Right ventricle myocardium superior (tissue), 1 donor: ENCODE data around the gene FRMPD2. TPM values are rescaled to one million over a fixed set of nuclear protein-coding genes. Genes with fewer than 3 reads are reported as not detected.
"Not testable (repeated sequence)": the region's sequence is repeated elsewhere in the genome, so short reads cannot be mapped to it uniquely, and the experiment has no call there.

Source experiments
- ATAC-seq: fragments of 200-7000 bp; cut with Tn5 transposase; one replicate; pipeline ENCODE4 v1.9.1; 2020; ENCODE audit warnings: mild to moderate bottlenecking; ENCODE audit not compliant: poor library complexity
- DNase-seq: peaks from one replicate; pipeline ENCODE4 v3.0.0-alpha.2; 2020
- intact Hi-C: fragments of 100-400 bp; cut with DNase I; formaldehyde crosslinking; loops from one replicate; pipeline ENCODE4 v1.11.2; 2022
- total RNA-seq: library from RNA; stranded (reverse); fragmentation: NEBNext Ultra II Directional; extraction: Animal tissue kit (Norgen Biotek cat#: 25700); gene quantifications from one replicate; pipeline ENCODE4 v1.2.1, GENCODE V29; 2021
- donor health status: DM: no; HTN: yes; CAD: no; lungs with severe emphysema.

The FRMPD2 gene
- total RNA-seq, 1 donor from 2014 or later, result 0.11 TPM

DNA sequence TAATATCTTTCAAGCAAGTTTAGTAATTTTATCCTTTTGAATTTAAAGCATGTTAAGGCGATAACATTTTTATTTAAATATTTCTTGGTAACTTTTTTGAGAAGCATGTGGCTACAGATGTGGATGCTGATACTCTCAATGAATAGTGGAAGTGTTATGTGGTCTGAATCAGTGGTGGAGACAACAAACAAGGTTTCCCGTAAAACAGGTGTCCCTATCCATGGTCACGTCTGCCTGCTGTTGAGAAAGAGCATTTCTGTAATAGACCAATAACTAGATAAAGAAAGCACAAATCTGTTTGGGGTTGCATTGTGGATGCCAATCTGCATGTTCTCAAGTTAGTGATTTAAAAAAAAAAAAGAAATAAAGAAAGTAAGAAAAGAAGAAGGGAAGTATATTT, 18.1 kb upstream of the FRMPD2 start:
- ATAC-seq (no peak), DNase-seq (no peak)
- intact Hi-C loops, result no loop called here

GRCh38 chr10:48291190-48291589, 16.7 kb upstream of the FRMPD2 start:
- no peak for ATAC-seq

GRCh38 chr10:48290286-48290685, 15.8 kb upstream of the FRMPD2 start:
- DNase-seq (no peak), ATAC-seq (no peak)
- intact Hi-C loops, result no loop called here

More at GRCh38 chr10:48291190-48291589, 16.7 kb upstream of the FRMPD2 start:
- intact Hi-C loops, result no loop called here
- no peak for DNase-seq

DNA sequence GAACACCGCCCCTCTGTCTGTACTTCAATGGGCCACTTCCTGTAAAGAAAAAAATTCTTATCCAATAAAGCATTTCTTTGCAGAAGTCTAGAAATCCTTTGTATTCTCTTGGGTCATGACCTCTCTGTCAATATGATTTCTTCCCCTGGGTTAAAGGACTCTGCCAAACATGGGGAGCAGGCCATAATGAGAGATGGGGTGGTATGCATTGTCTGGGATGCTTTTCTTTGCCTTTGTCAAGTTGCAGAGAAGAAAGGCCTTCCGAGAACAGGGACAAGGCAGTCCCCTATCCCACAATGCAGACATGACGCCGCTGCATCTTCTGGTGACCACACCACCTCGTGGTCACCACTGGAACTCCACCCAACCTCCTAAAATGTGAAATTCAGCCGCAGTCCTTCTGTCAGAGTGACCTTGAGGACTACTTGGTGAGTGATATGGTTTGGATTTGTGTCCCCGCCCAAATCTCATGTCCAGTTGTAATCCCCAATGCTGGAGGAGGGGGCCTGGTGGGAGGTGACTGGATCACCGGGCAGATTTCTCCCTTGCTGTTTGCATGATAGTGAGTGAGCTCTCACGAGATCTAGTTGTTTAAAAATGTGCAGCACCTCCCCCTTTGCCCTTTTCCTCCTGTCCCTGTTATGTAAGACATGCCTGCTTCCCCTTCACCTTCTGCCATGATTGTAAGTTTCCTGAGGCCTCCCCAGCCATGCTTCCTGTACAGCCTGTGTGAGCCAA, 15.2 kb upstream of the FRMPD2 start:
- DNase-seq (peak; percentile 64), ATAC-seq (peak; percentile 79)
- intact Hi-C loops, result loop anchor here (10.0 kb wide), 1 partner anchor 75 kb away; no protein-coding TSS in a partner anchor

DNA sequence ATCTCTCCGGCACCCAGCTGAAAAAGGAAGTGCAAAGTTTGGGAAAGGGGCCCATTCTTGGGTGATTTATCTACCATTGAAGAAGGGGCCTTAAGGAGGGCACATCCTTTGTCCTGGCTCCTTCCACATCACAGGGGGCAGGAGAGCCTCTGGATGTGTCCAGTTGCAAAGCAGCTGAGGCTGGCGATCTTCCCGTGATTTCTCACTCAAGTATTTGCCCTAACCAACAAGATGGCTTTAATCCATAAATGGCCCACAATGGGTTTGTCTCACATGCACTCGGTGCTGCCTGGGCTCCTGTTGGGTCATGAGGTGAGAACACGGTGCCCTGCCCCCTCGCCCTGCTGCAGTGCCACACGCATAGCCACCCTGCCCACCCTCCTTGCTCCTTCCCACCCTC, 14.2 kb upstream of the FRMPD2 start:
- DNase-seq (no peak), ATAC-seq (no peak)
- intact Hi-C loops, result loop anchor here (10.0 kb wide), 1 partner anchor 74 kb away; no protein-coding TSS in a partner anchor

DNA sequence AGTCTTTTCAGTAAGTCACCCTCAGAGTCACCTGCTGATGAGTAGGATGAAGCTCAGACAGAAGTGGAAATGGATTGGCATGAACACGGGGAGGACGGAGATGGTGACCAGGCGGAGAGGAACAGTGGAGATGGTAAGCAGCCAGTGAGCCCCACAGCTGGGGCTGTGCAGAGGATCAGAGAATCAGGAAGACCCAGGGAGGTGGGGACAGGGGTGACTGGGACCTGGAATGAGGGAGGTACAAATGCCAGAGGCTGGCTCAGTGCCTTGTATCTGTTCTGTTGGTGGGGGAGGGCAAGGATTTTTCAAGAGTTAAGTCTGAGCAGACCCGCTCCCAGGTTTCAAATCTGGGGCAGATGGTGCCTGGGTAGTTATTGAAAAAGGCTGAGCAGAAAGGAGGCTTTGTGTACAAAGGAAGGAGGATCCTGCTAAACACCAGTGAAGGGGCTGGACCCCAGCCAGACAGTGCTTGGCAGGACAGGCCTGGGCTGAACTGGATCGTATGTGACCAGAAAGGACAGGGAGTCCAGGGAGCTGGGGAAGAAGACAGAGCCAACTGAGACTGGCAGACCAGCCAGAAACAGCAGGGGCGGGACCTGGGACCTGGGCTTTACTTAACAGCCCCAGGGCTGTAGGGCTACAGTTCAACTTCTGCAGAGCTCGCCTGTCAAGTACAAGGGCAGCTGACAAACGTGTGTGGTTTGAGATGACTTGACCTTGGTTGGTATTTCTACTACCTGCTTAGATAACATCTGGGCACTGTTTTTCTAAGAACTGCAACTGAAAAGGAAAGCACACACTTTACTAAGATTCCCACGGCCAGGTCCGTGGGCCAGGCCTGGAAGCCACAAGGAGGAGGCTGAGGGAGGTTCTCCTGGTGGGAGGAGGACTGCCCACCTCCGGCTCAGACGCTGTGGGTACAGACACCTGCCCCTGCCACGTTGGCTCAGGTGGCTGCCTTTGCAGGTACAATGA, 13.2 kb upstream of the FRMPD2 start:
- peak; percentile 72 for DNase-seq
- peak; percentile 73 for ATAC-seq
- intact Hi-C loops, result loop anchor here (10.0 kb wide), 1 partner anchor 73 kb away; no protein-coding TSS in a partner anchor

GRCh38 chr10:48286356-48286755, 11.9 kb upstream of the FRMPD2 start:
- DNase-seq (no peak), ATAC-seq (no peak)
- intact Hi-C loops, result loop anchor here (10.0 kb wide), 1 partner anchor 72 kb away; no protein-coding TSS in a partner anchor

GRCh38 chr10:48285710-48286109, 11.2 kb upstream of the FRMPD2 start:
- DNase-seq, result no peak
- no peak for ATAC-seq
- intact Hi-C loops, result loop anchor here (10.0 kb wide), 1 partner anchor 71 kb away; no protein-coding TSS in a partner anchor

- DNase-seq, result no peak
- intact Hi-C loops, result loop anchor here (10.0 kb wide), 1 partner anchor 70 kb away; no protein-coding TSS in a partner anchor
Measured at GRCh38 chr10:48284811-48285210, 10.3 kb upstream of the FRMPD2 start.

GRCh38 chr10:48284002-48284546, 9.6 kb upstream of the FRMPD2 start:
- intact Hi-C loops, result loop anchor here (10.0 kb wide), 1 partner anchor 69 kb away; no protein-coding TSS in a partner anchor
- ATAC-seq (no peak), DNase-seq (no peak)

More at GRCh38 chr10:48284811-48285210, 10.3 kb upstream of the FRMPD2 start:
- no peak for ATAC-seq

DNA sequence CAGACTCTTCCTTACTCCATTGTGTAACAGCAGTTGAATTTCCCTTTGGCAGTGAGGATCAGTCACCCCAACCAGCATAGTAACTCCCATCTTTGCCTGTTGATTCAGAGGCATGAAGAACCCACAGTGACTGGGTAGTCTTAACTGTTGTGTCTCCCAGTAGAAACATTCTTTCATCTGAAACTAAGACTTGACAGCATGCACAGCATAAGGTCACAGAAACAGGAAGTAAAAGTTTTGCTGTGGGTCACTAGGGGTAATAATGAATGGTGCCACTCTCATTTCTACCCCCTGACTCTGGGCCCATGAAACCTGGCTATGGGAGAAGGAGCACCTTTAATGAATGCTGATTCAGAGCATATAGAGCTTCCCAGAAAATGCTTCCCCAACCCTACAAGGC, 8.3 kb upstream of the FRMPD2 start:
- ATAC-seq (no peak), DNase-seq (no peak)
- intact Hi-C loops, result loop anchor here (10.0 kb wide), 1 partner anchor 68 kb away; no protein-coding TSS in a partner anchor

DNA sequence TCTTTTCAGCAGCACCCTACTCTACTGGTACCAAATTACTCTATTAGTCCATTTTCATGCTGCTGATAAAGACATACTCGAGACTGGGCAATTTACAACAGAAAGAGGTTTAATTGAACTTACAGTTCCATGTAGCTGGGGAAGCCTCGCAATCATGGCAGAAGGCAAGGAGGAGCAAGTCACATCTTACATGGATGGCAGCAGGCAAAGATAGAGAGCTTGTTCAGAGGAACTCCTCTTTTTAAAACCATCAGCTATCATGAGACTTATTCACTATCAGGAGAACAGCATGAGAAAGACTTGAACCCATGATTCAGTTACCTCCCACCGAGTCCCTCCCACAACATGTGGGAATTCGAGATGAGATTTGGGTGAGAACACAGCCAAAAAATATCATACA, 7.2 kb upstream of the FRMPD2 start:
- DNase-seq, ATAC-seq: not testable (repeated sequence)
- intact Hi-C loops, result loop anchor here (10.0 kb wide), 1 partner anchor 67 kb away; no protein-coding TSS in a partner anchor

DNA sequence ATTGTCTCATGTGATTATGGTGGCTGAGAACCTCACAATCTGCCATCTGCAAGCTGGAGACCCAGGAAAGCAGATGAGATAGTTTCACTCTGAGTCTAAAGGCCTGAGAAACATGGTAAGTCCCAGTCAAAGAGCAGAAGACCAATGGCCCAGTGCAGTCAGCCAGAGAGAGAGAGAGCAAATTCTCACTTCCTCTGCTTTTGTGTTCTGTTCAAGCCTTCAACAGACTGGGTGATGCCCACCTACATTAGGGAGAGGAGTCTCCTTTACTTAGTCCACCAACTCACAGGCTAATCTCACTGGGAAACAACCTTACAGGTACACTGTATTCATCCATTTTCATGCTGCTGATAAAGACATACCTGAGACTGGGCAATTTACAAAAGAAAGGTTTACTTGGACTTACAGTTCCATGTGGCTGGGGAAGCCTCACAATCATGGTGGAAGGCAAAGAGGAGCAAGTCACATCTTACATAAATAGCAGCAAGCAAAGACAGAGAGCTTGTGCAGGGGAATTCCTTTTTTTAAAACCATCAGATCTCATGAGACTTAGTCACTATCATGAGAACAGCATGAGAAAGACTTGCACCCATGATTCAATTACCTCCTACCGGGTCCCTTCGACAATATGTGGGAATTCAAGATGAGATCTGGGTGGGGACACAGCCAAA, 4.7 kb upstream of the FRMPD2 start:
- no peak for DNase-seq
- no peak for ATAC-seq
- intact Hi-C loops, result no loop called here

GRCh38 chr10:48277093-48277492, 2.6 kb upstream of the FRMPD2 start:
- no peak for ATAC-seq
- intact Hi-C loops, result no loop called here
- no peak for DNase-seq

DNA sequence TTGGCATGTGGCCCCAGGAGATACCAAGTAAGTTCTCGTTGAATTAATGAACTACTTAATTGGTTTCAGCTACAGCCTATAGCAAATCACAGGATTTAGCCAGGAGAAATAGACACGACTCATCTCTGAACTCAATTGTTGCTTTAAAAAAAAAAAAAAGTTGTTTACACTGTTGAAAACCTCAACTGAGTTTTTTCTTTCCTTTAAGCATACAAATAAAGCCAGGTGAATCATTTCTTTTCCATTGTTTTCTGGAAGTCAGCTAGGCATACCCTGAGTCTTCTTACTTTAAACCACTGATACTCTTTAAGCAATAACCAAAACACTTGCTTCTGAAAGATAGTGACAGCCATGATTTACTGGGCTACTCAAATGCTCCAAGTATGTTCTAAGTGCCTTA, 755 bp downstream of the FRMPD2 start:
- ATAC-seq, result no peak
- DNase-seq, result no peak
- intact Hi-C loops, result no loop called here

GRCh38 chr10:48272682-48273081, 1.8 kb downstream of the FRMPD2 start:
- DNase-seq, result no peak
- intact Hi-C loops, result no loop called here
- ATAC-seq, result no peak

DNA sequence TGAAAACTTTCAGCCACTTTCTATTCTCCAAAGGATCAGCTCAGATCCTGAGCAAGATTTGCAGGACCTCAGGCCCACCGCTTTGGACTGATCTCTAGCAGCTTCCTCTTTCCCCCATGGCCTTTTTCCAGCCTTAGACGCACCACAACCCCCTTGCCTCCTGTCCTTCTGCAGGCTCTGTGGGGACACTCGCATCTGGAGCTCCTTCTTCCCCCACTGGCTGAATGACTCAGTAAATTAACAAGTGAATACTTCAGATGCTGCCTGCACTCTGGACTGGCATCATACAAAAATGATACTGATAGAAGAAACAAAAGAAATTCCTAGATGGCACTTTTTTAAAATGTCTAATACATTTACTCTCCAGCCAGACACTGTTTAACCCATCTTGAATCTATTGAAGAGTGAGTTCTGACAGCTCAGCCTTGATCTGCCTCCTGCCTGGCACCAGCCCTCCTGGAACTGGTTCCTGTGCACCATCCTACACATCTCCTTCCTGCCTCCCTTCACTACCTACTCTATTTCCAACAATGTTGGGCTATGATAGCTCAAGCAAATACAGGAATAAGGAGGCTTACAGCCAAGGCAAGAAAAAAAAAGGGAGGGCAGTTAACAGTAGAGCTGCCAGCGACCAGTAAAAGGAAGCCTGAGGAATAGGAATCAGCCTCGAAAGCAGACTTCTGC, 3.3 kb downstream of the FRMPD2 start:
- DNase-seq (no peak), ATAC-seq (no peak)
- intact Hi-C loops, result no loop called here

- no peak for DNase-seq
- intact Hi-C loops, result no loop called here
- ATAC-seq, result no peak
Measured at GRCh38 chr10:48266528-48266927, 8.0 kb downstream of the FRMPD2 start.
